Sigmoid colon (tissue), 4 donors: ENCODE measurements around the gene CR1.

ENCODE experiments used
- CTCF ChIP-seq, 4 experiments: fragments of 450-650 bp in 3 of 4; fragments of 200-600 bp in 1 of 4; IDR thresholded peaks; one replicate each; pipeline ENCODE4 v1.5.1; 2016 to 2019; ENCODE audit warnings: antibody characterized with exemption in 4 of 4, mild to moderate bottlenecking in 3 of 4, moderate library complexity in 2 of 4
- EP300 ChIP-seq, 4 donors: sonication (generic); formaldehyde crosslinking; IDR thresholded peaks; one replicate each; pipeline ENCODE4 v1.6.1; 2017; ENCODE audit warnings: antibody characterized with exemption in 4 of 4
- POLR2A ChIP-seq, 2 donors: fragments of 450-650 bp; IDR thresholded peaks; one replicate each; pipeline ENCODE4 v1.6.1; 2016; ENCODE audit warnings: antibody characterized with exemption in 2 of 2, mild to moderate bottlenecking in 2 of 2, moderate library complexity in 2 of 2
- POLR2AphosphoS5 ChIP-seq, 4 donors: sonication (generic); formaldehyde crosslinking; IDR thresholded peaks; one replicate each; pipeline ENCODE4 v1.6.1; 2017; ENCODE audit warnings: antibody characterized with exemption in 4 of 4

- TF ChIP-seq POLR2A (IDR thresholded peaks at IDR 0.05) (no peak), POLR2AphosphoS5 (IDR thresholded peaks at IDR 0.05) (no peak), EP300 (IDR thresholded peaks at IDR 0.05) (no peak), CTCF (IDR thresholded peaks at IDR 0.05) (peak in 1 of 4 experiments; percentile 9)
Observed at GRCh38 chr1:207454046-207454964, 41.7 kb upstream of the CR1 start, which contains the start of gene CR2.
